ENCODE results near the gene NAT16.

Gene NAT16

DNA sequence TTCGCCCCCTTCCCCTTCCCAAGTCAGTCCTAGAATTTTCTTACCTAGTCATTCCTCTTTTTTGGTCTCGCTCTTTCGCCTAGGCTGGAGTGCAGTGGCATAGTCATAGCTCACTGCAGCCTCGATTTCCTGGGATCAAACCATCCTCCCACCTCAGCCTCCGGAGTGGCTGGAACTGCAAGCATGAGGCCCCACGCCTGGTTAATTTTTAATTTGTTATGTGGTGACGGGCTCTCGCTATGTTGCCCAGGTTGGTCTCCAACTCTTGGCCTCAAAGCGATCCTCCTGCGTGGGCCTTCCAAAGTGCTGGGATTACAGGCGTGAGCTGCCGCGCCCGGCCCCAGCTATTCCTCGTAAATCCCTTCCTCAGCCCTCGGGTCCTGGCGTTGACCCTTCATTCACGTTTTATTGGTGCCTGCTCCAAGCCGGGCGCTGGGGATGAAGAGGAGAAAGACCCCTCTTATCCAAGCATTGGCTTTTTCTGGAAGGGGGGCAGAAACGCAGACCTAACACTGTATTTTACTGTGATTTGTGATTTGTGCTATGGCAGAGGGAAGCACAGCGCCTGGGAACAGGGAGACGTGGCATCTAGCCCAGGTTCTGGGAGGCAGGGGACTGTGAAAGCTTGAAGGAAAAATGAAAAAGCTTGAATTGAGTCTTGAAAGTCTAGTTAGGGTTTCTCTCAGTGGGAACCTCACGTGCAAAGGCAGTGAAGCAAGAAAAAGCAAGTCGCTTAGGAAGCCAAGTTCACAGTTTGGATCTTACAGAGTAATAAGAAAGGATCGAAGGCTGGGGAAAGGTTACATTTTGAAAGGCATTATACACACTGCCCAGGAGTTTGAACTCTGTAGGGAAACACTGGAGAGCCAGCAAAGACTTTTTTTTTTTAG lies 38.4 kb upstream of the NAT16 start:
- TF ChIP-seq, protein P1, sequence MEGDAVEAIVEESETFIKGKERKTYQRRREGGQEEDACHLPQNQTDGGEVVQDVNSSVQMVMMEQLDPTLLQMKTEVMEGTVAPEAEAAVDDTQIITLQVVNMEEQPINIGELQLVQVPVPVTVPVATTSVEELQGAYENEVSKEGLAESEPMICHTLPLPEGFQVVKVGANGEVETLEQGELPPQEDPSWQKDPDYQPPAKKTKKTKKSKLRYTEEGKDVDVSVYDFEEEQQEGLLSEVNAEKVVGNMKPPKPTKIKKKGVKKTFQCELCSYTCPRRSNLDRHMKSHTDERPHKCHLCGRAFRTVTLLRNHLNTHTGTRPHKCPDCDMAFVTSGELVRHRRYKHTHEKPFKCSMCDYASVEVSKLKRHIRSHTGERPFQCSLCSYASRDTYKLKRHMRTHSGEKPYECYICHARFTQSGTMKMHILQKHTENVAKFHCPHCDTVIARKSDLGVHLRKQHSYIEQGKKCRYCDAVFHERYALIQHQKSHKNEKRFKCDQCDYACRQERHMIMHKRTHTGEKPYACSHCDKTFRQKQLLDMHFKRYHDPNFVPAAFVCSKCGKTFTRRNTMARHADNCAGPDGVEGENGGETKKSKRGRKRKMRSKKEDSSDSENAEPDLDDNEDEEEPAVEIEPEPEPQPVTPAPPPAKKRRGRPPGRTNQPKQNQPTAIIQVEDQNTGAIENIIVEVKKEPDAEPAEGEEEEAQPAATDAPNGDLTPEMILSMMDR (IDR thresholded peaks at IDR 0.05; ENCODE audit: insufficient read depth, low read length, missing control alignments), result no peak
- POLR2A ChIA-PET, result interaction anchor here (0.6 to 2.3 kb wide), 13 partner anchors 8 to 344 kb away, joined by 3 to 14 read pairs (median 6); partner anchors contain the start of genes FIS1, SERPINE1, SRRT and TRIM56
- CTCF ChIA-PET, result interaction anchor here (0.9 to 9.8 kb wide), 16 partner anchors 8 to 513 kb away, joined by 3 to 105 read pairs (median 6); partner anchors contain the start of genes CLDN15, FIS1 and POP7
- H3K4me3 ChIP-seq (ENCODE audit: low read depth, low read length), result peak overlapping the region; percentile 91
- DNase-seq (ENCODE audit: low read depth, low spot score), result no peak

DNA sequence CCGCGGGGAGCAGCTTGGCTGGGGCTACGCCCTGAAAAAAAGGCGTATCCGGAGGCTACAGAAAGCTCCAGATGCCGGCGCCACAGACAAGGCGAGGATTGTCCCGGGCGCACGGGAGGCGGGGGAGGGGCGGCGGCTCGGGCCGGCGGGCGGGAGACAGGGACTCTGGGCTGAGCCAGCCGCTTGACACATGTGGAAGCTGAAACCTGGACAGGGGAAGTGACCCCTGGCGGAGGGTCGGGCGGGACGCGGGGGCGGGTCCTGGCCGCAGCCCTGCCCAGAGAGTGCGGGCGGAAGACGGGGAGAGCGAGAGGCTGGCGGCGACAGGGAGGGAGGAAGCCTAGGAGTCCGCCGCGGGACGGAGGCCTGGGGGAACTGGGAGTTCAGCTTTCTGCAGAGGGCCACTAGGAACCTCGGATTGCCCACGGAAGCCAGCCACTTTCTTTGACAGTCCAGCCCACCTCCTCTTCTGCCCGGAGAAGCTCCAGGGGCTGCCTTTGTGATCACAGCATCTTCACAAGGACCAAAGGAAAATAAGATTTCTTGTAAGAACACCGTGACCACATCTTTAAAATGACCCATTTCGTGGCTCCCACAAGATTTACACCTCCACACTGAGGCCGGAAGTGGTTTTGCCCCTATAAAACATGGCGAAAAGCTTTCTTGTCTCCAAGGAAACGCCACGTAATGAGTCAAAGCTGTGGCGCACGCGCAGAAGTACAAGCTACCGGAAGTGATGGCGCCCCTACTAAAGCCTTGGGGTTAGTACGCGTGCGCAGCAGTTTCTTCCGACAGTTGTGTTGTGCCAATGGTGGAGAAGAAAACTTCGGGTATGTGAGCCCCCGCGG lies 37.5 kb upstream of the NAT16 start, which contains the start of the genes PLOD3 and ZNHIT1:
PLOD3 (minus strand) TSS at position 194 of the 848 bp plus-strand sequence. CDS start 307 bp downstream, outside the sequence.
ZNHIT1 (plus strand) TSS at position 778 of the 848 bp plus-strand sequence; CDS start at position 809, 31 bp downstream.
- POLR2A ChIA-PET, result interaction anchor here (0.6 to 2.3 kb wide), 14 partner anchors 8 to 343 kb away, joined by 3 to 14 read pairs (median 6); partner anchors contain the start of genes FIS1, SERPINE1, SRRT and VGF
- TF ChIP-seq, protein P1 (IDR thresholded peaks at IDR 0.05; ENCODE audit: insufficient read depth, low read length, missing control alignments), result peak; percentile 13
- peak within 1 kb of the TSS; percentile 91 for H3K4me3 ChIP-seq (ENCODE audit: low read depth, low read length)
- peak; percentile 85 for DNase-seq (ENCODE audit: low read depth, low spot score)
- CTCF ChIA-PET, result interaction anchor here (0.7 to 9.8 kb wide), 20 partner anchors 7 to 512 kb away, joined by 3 to 105 read pairs (median 4); partner anchors contain the start of genes CLDN15, FIS1 and POP7

DNA sequence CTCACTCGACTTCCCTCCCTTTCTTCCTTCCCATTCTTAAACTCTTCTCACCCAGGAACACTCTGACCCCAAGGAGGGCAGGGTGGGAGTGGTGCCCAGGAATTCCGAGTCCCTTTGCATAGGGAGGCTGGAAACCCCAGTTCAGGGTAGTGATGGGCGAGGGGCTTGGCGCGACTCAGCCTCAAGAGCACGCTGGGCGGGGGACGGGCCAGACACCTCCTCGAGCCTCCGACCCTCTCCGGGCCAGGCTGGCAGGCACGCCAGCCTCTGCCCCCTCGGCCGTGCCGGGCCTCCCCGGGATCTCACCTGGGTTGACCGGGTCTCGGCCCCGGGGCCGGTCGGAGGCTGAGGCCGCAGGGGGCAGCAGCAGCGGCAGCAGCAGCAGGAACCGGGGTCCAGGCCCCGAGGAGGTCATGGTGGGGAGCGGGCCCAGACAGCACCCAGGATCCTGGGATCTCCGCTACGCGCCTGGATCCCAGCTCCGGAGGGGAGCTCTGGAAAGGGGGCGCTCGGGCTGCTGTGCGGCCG lies 36.8 kb upstream of the NAT16 start:
- CTCF ChIA-PET, result interaction anchor here (0.7 to 9.8 kb wide), 16 partner anchors 8 to 76 kb away, joined by 3 to 105 read pairs (median 6); partner anchors contain the start of gene FIS1
- POLR2A ChIA-PET, result interaction anchor here (0.7 to 2.3 kb wide), 10 partner anchors 8 to 90 kb away, joined by 3 to 14 read pairs (median 6); partner anchors contain the start of genes FIS1, SERPINE1 and VGF
- TF ChIP-seq, protein P1 (IDR thresholded peaks at IDR 0.05; ENCODE audit: insufficient read depth, low read length, missing control alignments), result peak; percentile 15
- H3K4me3 ChIP-seq (ENCODE audit: low read depth, low read length), result peak overlapping the region; percentile 91
- DNase-seq (ENCODE audit: low read depth, low spot score), result no peak

DNA sequence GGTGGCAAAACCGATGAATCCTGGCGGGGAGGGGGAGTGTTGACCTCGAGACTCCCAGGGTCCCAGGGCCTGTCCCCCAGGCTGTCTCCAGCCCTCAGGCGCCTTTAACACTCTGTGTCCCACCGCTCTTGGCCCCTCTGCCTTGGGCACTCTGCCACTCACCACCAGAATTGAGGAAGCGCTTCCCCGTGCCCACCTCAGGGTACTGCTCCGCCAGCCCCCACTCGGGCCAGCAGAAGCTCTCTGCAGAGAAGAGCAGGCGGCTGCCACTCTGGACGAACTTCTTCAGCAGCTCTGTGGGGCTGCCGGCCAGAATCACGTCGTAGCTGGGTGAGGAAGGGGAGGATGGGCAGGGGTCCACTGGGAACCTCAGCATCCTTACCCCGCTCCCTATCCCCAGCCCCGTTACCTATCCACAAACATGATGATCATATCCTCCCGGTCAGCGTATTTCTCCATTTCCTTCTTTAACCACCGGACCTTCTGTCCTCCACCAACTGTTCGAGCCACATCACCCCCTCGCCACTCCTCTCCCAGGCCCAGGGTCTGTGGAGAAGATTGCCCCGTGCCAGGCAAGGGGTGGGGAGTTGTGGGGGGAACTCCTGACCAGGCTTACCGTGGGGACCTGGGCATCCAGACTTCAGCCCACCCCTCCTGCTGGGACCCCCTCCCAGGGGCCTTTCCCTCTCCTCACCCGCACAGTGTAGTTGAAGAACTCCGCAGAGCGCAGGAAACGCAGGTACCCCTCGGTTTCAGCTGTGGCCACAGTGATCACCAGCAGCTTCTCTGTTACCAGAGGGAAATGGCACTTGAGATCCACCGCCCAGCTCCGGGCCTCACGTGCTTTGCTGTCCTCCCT lies 36.1 kb upstream of the NAT16 start:
- no peak for DNase-seq (ENCODE audit: low read depth, low spot score)
- peak overlapping the region; percentile 91 for H3K4me3 ChIP-seq (ENCODE audit: low read depth, low read length)
- TF ChIP-seq, protein P1 (IDR thresholded peaks at IDR 0.05; ENCODE audit: insufficient read depth, low read length, missing control alignments), result no peak
- ChIA-PET POLR2A (interaction anchor here (0.7 to 2.3 kb wide), 4 partner anchors 11 to 14 kb away, joined by 3 to 11 read pairs (median 6); no protein-coding TSS in a partner anchor), CTCF (interaction anchor here (1.0 to 9.8 kb wide), 9 partner anchors 11 to 76 kb away, joined by 3 to 105 read pairs (median 12); partner anchors contain the start of gene FIS1)

DNA sequence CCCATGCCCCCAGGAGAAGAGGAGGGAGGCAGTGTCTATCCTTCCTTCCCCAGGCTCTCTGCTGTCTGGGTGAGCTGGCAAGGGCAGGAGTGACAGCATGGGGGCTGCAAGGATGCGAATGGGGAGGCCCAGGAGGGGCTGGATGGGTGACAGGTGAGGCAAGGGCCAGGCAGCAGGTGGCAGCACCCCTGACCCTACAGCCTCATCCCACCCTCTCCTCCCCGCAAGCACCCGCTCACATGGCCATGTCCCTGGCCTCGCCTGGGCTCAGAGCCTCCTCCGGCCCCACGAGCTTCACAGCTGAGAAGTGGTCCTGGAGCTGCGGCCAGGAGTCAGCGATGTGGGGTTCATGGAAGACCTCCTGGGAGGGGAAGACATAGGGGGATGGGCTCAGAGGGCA lies 31.9 kb upstream of the NAT16 start:
- POLR2A ChIA-PET, result interaction anchor here (1.1 kb wide), 1 partner anchor 32 kb away, joined by 3 read pairs; no protein-coding TSS in a partner anchor

More for the DNA sequence above, 31.9 kb upstream of the NAT16 start:
- CTCF ChIA-PET, result interaction anchor here (9.8 kb wide), 1 partner anchor 18 kb away, joined by 105 read pairs; no protein-coding TSS in a partner anchor
- H3K4me3 ChIP-seq (ENCODE audit: low read depth, low read length), result no peak overlapping the region
- TF ChIP-seq, protein P1 (IDR thresholded peaks at IDR 0.05; ENCODE audit: insufficient read depth, low read length, missing control alignments), result no peak
- no peak for DNase-seq (ENCODE audit: low read depth, low spot score)
